Pons (tissue), 1 donor: ENCODE measurements around the gene AMBRA1.

Source experiments
- DNase-seq: peaks from one replicate; pipeline ENCODE4 v3.0.0-alpha.2; 2016; ENCODE audit warnings: low spot score

The AMBRA1 gene

DNA sequence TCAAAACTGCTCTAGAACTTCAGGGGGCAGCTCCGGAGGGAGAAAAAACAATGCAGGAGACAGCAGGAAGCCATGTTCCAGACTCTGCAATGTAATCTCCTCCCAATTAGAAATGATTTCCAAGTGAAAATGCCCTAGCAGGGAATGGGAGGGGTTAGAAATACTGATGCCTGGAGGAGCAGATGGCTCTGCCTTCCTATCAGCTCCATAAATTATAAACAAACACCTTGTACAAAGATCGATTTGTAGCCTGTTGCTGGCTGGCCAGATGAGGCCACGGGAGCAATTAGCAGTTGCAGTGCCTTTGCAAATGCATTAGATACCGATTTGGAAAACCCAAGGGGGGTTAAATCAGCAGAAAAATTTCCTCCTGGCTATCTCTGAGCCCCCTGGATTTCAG is 155.6 kb downstream of the AMBRA1 start:
- DNase-seq = no peak

DNA sequence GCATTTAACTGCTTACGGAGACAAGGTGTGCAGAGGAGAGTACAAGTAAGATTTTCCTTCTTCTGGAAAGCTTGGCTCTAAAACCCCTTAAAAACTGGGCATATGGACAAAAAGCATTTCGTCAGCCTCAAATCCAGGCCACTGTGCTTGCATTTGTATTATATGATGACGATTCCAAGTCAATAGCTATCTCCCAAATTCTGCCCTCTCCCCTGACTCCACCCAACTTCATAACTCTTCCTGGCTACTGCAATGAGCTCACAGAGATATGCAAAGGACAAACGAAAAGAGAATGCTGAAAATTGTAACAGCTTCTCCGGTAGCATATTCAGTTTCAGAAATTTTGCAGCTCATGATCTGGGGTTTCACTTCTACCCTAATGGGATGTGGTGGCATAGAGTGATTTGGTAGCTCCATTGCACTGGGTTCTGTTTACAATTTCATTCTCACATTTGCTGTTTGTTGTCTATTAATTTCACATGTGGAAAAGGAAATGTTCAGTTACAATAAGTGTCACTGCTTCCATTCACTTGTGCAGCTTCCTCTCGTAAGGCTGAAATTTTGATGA is 156.6 kb downstream of the AMBRA1 start:
- DNase-seq = no peak

GRCh38 chr11:46436113-46436512 is 157.7 kb downstream of the AMBRA1 start:
- DNase-seq = no peak

DNA sequence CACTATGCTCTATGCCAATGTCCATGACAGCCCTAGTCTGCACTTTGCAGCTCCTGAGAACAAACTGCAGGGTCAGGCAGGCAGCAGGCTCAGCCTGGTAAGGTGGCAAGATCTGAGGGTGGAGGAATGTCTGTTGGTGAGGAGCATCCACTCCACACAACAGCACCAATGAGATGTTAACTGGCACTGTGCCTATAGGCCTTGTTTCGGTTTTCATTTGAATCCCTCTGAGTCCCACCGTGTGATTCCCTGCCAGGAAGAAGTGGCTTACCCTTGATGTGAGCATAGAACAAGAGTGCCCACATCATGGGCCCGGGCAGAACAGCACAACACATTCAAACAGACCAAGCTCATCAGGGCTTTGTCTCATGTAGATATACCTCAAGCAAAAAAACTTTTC is 158.1 kb downstream of the AMBRA1 start:
- no peak for DNase-seq

- no peak for DNase-seq
These were observed 162.6 kb downstream of the AMBRA1 start for GRCh38 chr11:46431211-46431610.

- DNase-seq = no peak
These were observed 164.1 kb downstream of the AMBRA1 start for GRCh38 chr11:46429717-46430116.

- DNase-seq = no peak
These were observed 166.5 kb downstream of the AMBRA1 start for GRCh38 chr11:46427364-46427763.

DNA sequence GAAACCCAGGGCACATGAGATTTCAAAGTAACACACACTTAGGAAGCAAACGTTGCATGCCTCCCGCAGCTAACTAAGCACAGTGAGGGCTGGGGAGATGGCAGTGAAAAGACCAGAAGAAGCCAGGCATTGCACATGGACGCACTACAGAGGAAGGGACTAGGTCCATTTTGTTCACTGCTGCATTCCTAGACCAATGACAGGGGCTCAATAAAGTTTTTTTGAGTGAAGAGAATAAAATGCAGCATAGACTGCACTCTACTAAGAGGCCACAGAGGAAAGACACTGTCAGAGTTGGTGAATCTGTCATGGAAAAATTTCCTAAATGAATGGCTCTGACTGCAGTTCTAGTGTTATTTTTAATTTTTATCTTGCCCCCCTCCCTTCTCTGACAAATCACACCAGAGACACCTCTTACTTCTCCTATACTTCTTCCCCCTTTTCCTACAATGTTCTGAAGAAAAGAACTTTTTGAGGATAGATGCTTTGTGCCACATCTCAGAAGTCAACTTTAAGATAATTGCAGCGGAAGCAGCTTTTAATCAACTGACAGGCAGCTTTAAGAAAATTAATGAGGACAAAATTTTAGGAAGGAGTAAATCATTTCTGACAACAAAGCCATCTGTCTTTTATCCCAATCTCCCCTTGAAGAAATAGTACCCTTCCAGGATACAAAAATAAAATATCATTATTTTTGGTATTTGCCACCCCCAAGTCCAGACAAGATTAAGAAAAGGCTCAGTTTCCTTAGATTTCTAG is 167.4 kb downstream of the AMBRA1 start:
- DNase-seq = no peak

GRCh38 chr11:46422588-46422987 is 171.2 kb downstream of the AMBRA1 start:
- DNase-seq = no peak

GRCh38 chr11:46421257-46421880 is 172.5 kb downstream of the AMBRA1 start:
- no peak for DNase-seq

- DNase-seq = no peak
These were observed 173.3 kb downstream of the AMBRA1 start for GRCh38 chr11:46420513-46420912.

DNA sequence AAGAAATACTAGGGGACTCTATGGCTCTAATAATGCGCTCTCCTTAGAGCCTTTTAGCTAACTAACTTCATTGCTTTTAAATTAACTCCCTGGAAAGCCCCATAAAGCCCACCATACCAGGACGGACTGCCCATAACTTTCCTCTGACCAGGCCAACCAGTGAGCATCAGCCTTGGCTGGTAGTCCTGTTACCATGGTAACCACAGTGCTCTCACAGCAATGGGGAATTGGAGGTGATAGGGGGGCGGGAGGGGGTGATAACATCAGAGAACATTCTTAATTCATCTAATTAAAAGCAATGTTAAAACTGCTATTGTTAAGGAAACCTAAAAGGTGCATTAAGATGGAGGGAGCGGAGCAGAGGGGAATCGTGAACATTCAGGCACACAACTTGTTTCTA is 175.1 kb downstream of the AMBRA1 start:
- DNase-seq = no peak

- no peak for DNase-seq
These were observed 176.1 kb downstream of the AMBRA1 start for GRCh38 chr11:46417711-46418110.

DNA sequence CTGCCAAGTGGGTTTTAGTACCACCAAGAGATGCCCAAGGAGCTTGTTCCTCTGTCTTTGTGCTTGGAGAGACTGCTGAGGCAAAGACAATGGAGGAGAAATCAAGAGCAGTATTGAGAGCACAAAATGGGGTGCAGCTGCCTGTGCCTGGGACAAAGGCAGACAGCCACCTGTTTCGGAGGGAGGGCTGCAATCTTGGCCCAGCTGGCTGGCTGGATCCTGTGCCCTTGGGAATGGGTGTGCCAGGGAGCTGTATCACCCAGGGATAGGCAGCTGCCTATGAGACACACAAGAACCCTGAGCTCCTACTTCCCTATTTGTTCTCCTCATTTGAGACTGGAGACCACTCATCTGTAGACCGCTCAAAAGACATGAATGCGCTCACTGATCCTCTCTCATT is 178.9 kb downstream of the AMBRA1 start:
- DNase-seq = no peak

GRCh38 chr11:46414466-46414796 is 179.4 kb downstream of the AMBRA1 start:
- no peak for DNase-seq

- DNase-seq = no peak
These were observed 179.9 kb downstream of the AMBRA1 start for GRCh38 chr11:46413760-46414465.

DNA sequence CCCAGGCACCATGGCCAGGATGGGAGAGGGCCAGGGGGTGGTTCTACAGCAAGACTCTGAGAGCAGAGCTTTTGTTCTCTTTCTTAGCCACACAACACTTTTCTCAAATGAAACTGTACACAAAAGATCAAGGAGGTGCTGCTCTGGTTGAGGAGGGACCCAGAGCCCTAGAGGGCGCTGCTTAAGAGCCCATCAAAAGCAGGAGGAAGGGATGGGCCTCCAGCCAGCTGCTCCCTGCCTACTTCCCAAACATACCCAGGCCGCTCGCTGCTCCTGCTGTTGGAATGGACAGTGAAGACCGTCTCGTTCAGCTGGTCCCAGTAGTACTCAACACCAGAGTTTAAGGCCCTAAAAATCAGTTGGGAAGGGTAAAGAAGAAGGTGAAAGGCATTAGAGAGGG is 183.8 kb downstream of the AMBRA1 start:
- DNase-seq = no peak

GRCh38 chr11:46408407-46408986 is 185.3 kb downstream of the AMBRA1 start:
- DNase-seq = no peak

DNA sequence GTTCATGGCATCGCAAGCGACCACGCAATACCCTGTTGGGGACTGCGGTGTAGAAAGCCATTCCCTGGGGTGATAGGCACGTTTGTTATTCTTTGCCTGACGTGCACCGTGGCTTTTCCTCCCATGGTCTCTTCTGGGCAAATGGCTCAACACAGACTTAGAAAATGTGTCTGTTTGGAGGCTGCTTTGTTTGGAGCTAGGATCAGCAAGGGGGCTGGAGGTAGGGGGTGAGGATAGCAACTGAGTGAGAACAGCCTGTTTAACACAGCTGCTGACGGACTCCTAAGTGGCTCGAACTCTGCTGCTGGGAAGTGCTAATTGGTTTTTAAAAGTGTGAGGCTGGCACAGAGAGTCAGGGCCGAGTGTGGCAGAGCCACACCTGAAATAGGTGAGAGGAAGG is 186.2 kb downstream of the AMBRA1 start:
- DNase-seq = no peak

DNA sequence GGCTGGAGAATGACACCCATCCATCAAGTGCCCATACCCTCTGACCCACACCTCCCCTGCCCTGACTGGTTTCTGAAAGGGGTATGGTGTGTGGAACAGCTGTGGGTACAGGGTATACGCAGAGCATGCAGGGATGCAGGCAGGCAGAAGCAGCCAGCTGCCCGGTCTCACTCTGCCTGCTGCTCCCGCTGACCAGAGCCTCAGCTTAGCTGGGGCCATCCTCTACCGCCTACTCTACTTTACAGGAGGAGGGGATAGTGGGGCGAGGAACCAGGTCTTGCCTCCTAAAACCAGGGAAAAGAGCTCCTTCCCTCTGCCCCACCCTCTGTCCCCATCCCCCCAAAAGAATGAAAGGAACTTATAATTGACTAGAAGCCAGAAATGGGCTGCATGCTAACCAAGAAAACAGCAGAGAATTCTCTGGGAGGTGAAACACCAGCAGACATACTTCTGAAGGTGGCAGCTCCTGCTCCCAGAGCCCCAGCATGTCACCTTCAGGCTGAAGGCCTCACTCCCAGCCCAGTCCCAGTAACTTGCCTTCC is 189.3 kb downstream of the AMBRA1 start:
- DNase-seq = no peak

- DNase-seq = no peak
These were observed 190.6 kb downstream of the AMBRA1 start for GRCh38 chr11:46402957-46403902.
